ENCODE data around the gene TBX1.

GRCh38 chr22:19807161-19807913 lies 46.8 kb downstream of the TBX1 start:
- TF ChIP-seq POLR2A (IDR thresholded peaks at IDR 0.05; ENCODE audit: low read depth) (no peak), CTCF (IDR thresholded peaks at IDR 0.05) (no peak), POLR2AphosphoS5 (IDR thresholded peaks at IDR 0.05) (no peak)
